ENCODE results near the gene SMG6.
A peak's percentile ranks its signal among the peaks of the same experiment; 100 is the strongest.

SMG6 gene

DNA sequence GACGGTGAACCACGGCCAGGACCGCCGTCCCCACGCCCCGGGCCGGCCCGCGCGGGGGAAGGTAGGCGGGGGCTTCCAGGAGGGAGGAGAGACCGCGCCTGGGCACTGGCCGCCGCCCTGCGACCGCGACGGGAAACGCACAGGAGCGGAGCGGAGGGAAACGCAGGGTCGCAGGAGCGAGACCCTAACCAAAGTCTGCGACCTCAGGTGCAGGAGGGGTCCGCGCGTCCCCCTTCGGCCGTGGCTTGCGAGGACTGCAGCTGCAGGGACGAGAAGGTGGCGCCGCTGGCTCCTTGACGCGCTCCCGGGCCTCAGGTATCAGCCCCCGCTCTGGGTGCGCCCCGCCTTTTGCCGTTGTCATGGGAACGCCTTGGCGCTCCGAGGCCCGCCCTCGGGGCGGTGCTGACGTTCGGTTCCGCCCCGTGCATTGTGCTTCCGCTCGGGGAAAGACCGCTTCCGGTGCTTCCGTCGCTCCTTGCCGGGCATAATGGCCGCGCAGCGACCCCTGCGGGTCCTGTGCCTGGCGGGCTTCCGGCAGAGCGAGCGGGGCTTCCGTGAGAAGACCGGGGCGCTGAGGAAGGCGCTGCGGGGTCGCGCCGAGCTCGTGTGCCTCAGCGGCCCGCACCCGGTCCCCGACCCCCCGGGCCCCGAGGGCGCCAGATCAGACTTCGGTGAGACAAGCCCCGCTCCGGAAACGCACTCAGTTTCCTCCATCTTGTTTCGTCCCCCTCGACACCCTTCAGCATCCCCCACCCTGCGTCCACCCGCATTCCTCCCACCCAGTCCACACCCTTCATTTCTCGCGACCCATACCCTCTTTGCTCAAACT is 261.8 kb downstream of the SMG6 start, which contains the start of gene OVCA2 (continued):
- TF ChIP-seq ZEB2 (tag by site-specific recombination; IDR thresholded peaks at IDR 0.05) (peak; percentile 88), GFI1B (tag by site-specific recombination; IDR thresholded peaks at IDR 0.05) (no peak), IKZF3 (tag by site-specific recombination; IDR thresholded peaks at IDR 0.05) (no peak), ZNF202 (tag by site-specific recombination; IDR thresholded peaks at IDR 0.05; ENCODE audit: borderline replicate concordance) (no peak), KLF17 (tag by site-specific recombination; IDR thresholded peaks at IDR 0.05) (peak; percentile 90), KLF8 (tag by site-specific recombination; IDR thresholded peaks at IDR 0.05) (peak; percentile 85), ZNF654 (tag by site-specific recombination; IDR thresholded peaks at IDR 0.05; ENCODE audit: low read depth) (no peak), ZNF791 (tag by site-specific recombination; IDR thresholded peaks at IDR 0.05) (no peak), ZBTB10 (tag by site-specific recombination; IDR thresholded peaks at IDR 0.05) (peak; percentile 59), YY1 (tag by site-specific recombination; IDR thresholded peaks at IDR 0.05) (peak; percentile 98), ZNF530 (tag by site-specific recombination; IDR thresholded peaks at IDR 0.05; ENCODE audit: low read depth) (no peak), ZNF639 (tag by site-specific recombination; IDR thresholded peaks at IDR 0.05) (no peak), ZNF138 (tag by site-specific recombination; IDR thresholded peaks at IDR 0.05; ENCODE audit: borderline replicate concordance) (no peak), SP3 (tag by site-specific recombination; IDR thresholded peaks at IDR 0.05) (peak; percentile 99), ZNF169 (tag by site-specific recombination; IDR thresholded peaks at IDR 0.05) (no peak), PBX3 (CRISPR knock-in tag; IDR thresholded peaks at IDR 0.05) (peak; percentile 58; the same call in 1 of the 2 replicates), ZNF623 (tag by site-specific recombination; IDR thresholded peaks at IDR 0.05) (no peak; the same call in 1 of the 2 replicates), YY2 (tag by site-specific recombination; IDR thresholded peaks at IDR 0.05) (peak; percentile 96), ZNF423 (tag by site-specific recombination; IDR thresholded peaks at IDR 0.05) (peak; percentile 46; the same call in 1 of the 2 replicates), ZNF302 (tag by site-specific recombination; IDR thresholded peaks at IDR 0.05; ENCODE audit: low read depth) (no peak), ZNF354C (tag by site-specific recombination; IDR thresholded peaks at IDR 0.05; ENCODE audit: borderline replicate concordance, low read depth) (no peak), MYNN (tag by site-specific recombination; IDR thresholded peaks at IDR 0.05; ENCODE audit: borderline replicate concordance) (0 out of 2 replicates have a peak, but pooled peaks have one; percentile 21), ZBTB48 (tag by site-specific recombination; IDR thresholded peaks at IDR 0.05) (no peak), ZNF510 (tag by site-specific recombination; IDR thresholded peaks at IDR 0.05; ENCODE audit: insufficient replicate concordance) (no peak)
- TF ChIP-seq, protein P1, sequence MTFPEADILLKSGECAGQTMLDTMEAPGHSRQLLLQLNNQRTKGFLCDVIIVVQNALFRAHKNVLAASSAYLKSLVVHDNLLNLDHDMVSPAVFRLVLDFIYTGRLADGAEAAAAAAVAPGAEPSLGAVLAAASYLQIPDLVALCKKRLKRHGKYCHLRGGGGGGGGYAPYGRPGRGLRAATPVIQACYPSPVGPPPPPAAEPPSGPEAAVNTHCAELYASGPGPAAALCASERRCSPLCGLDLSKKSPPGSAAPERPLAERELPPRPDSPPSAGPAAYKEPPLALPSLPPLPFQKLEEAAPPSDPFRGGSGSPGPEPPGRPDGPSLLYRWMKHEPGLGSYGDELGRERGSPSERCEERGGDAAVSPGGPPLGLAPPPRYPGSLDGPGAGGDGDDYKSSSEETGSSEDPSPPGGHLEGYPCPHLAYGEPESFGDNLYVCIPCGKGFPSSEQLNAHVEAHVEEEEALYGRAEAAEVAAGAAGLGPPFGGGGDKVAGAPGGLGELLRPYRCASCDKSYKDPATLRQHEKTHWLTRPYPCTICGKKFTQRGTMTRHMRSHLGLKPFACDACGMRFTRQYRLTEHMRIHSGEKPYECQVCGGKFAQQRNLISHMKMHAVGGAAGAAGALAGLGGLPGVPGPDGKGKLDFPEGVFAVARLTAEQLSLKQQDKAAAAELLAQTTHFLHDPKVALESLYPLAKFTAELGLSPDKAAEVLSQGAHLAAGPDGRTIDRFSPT (tag by site-specific recombination; IDR thresholded peaks at IDR 0.05), result no peak
- TF ChIP-seq, protein P2, sequence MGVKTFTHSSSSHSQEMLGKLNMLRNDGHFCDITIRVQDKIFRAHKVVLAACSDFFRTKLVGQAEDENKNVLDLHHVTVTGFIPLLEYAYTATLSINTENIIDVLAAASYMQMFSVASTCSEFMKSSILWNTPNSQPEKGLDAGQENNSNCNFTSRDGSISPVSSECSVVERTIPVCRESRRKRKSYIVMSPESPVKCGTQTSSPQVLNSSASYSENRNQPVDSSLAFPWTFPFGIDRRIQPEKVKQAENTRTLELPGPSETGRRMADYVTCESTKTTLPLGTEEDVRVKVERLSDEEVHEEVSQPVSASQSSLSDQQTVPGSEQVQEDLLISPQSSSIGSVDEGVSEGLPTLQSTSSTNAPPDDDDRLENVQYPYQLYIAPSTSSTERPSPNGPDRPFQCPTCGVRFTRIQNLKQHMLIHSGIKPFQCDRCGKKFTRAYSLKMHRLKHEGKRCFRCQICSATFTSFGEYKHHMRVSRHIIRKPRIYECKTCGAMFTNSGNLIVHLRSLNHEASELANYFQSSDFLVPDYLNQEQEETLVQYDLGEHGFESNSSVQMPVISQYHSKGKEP (tag by site-specific recombination; IDR thresholded peaks at IDR 0.05), result peak; percentile 35; the same call in 1 of the 2 replicates
